HG03103 (cell line): ENCODE data around the gene ZAP70.

Experiments used
- ATAC-seq: cut with Tn5 transposase; IDR thresholded peaks from one replicate; pipeline ENCODE4 v1.9.1; 2021; ENCODE audit warnings: low read depth; ENCODE audit not compliant: unreplicated experiment

ZAP70 gene

GRCh38 chr2:97732436-97733340, 19.3 kb downstream of the ZAP70 start:
- no peak for ATAC-seq

GRCh38 chr2:97733341-97734035, 20.1 kb downstream of the ZAP70 start:
- ATAC-seq, result no peak

GRCh38 chr2:97734061-97735051, 21.0 kb downstream of the ZAP70 start:
- no peak for ATAC-seq

GRCh38 chr2:97735161-97735561, 21.8 kb downstream of the ZAP70 start:
- no peak for ATAC-seq

- no peak for ATAC-seq
Measured at GRCh38 chr2:97736185-97736584, 22.8 kb downstream of the ZAP70 start.

GRCh38 chr2:97736608-97737330, 23.4 kb downstream of the ZAP70 start:
- ATAC-seq, result no peak

- no peak for ATAC-seq
Measured at GRCh38 chr2:97737421-97738178, 24.2 kb downstream of the ZAP70 start.

GRCh38 chr2:97738179-97739019, 25.0 kb downstream of the ZAP70 start:
- no peak for ATAC-seq

GRCh38 chr2:97739020-97739892, 25.9 kb downstream of the ZAP70 start:
- ATAC-seq, result no peak

- no peak for ATAC-seq
Measured at GRCh38 chr2:97739893-97740245, 26.5 kb downstream of the ZAP70 start.

GRCh38 chr2:97740590-97741182, 27.3 kb downstream of the ZAP70 start:
- ATAC-seq, result no peak

- no peak for ATAC-seq
Measured at GRCh38 chr2:97741251-97741650, 27.9 kb downstream of the ZAP70 start.

- ATAC-seq, result no peak
Measured at GRCh38 chr2:97741686-97742085, 28.3 kb downstream of the ZAP70 start.

GRCh38 chr2:97742381-97742847, 29.0 kb downstream of the ZAP70 start:
- ATAC-seq, result no peak

- ATAC-seq, result no peak
Measured at GRCh38 chr2:97743913-97744312, 30.5 kb downstream of the ZAP70 start.

GRCh38 chr2:97745474-97746174, 32.2 kb downstream of the ZAP70 start:
- ATAC-seq, result no peak
